Measurements from ENCODE around the gene AGAP3.

The AGAP3 gene

DNA sequence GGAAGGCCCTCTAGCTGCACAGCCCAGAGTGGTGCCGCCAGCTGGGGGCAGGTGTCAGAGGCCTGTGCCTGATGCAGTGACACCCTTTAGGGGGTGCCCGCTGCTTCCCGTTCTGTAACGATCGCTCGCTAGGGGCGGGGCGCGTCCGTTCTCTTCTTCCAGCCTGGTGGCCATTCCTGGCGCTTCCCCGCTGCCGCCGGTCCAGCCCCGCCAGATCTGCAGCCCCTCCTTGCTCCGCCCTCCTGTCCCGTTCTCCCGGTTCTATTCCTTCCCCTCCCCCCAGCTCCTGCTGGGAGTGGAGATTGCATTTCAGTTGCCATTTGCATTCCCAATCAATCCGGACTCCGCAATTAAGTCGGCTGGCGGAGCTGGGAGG is 39.2 kb downstream of the AGAP3 start:
- DNase-seq = peak; percentile 26

DNA sequence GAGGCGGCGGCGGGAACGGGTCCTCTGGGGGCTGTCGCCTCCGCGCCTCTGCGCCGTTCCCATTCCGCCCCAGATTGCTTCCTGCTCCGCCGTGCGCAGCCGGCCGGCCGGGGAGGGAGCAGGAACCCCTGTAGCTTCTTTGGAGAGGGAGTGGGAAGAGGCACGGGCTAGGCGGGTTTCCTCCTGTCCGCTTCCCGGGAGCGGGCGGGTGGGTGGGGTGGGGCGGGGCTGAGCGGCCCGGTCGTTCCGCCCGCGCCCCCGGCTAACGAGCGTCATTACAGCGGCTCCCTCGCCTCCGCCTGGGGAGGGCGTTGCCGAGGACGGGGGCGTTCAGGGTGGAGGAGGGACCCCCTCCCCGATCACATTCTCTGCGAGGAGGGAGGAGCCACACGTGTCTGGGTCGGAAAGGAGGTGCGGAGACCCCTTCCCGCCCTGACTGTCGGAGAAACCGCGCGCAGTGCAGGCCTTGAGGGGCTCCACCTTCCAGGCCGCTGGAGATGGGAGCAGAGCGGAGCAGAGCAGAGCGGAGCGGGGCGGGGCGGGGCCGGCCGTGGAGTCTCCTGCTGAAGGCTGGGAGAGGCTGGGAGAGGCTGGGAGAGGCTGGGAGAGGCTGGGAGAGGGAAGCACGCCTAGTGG is 39.7 kb downstream of the AGAP3 start:
- DNase-seq = peak; percentile 26

DNA sequence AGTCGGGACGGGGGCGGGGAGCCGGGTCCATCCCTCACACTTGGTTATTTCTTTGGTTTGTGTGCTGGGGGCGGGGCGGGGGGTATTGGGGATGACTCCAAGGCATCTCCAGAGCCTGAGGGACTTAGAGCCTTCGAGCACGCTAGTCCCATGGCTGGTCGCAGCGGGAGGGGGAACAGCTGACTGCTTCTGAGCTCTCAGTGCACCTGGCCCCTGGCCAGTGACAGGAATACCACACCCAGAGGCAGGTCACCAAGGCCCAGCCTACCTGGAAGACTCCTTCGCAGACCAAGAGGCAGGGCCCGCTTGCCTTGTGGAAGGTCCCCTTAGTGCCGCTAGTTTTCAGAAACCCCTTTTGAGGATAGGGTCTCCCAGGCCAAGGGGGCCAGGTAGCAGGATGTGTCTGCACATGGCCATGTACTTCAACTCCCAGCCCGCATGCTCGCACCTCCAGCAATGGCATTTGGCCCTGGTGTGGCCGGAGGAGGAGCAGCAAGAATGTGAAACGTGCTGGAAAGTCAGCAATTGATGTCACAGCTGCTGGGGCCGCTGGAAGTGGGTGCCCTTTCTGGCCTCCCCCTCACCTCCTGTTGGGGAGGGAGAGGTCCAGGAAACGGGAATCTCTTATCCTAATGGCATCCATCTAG is 40.3 kb downstream of the AGAP3 start:
- DNase-seq = no peak

DNA sequence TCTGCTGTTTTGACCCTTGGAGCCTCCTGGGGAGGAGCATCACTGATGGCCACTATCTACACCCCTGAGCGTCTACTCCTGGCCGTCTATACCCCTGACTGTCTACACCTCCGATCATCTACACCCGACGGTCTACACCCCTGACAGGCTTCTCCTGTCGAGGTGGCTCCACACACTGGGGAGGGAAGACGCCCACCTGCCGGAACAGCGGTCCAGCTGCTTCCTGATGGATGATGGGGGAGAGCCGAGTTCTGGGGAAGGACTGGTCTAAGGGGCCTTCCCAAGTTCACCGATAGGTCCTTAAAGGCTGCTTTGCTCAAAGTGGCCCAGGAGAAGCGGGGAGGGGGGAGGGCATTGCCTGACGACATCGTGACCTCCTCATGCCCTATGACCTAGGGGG is 41.9 kb downstream of the AGAP3 start:
- no peak for DNase-seq

DNA sequence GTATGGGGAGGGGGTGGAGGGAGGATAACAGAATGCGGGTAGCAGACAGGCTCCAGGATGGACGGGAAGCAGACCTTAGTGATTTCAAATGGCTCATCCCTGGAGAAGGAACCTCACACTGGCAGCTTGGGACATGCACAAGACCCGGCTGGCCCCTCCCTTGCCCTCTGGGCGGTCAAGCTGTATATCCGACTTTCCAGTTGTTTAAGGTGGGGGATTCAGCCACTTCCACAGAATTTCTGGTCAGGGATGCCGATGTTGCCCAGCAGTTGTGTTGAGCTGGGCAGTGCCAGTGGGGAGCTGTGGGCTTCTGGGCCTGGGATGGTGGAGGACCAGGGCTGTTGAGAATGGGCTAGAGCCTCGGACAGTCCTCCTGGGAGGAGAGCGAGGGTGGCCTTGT is 42.4 kb downstream of the AGAP3 start:
- no peak for DNase-seq

DNA sequence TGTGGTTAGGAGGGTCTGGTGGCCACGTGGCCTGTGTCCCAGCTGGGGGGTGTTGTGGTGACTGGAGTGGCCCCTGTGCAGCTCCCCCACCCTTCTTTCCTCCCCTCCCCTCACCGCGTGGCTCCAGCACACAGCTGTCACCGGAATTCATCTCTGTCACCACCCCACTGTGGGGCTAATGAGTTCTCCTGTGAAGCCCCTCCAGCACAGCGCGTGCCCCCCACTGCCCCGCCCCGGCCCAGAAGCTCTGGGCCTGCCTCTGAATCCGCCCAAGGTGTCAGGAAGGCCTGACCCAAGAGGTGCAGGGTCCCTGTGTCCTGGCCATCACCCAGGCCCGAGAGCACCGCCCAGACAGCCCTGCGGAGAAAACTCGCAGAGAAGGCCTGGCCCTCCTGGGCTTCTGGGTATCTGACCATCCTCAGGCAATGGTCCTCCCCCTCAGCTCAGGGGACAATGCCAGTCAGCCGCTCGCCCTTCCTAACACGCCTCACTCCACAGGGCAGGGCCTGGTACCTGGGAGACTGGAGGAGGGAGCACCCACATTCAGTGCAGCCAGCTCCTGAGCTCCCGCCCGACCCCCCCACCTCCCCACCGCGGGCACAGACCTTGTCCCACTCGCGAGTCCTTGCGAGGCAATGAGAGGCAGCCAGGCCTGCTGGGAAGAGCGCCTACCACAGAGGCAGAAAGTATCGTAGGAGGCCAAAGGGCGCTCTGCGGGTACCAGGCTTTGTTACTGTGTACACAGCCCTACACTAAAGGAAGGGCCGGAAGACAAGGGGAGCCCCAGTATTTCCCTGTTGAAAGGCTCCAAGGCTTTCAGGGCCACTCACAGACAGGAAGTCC is 43.1 kb downstream of the AGAP3 start:
- no peak for DNase-seq

DNA sequence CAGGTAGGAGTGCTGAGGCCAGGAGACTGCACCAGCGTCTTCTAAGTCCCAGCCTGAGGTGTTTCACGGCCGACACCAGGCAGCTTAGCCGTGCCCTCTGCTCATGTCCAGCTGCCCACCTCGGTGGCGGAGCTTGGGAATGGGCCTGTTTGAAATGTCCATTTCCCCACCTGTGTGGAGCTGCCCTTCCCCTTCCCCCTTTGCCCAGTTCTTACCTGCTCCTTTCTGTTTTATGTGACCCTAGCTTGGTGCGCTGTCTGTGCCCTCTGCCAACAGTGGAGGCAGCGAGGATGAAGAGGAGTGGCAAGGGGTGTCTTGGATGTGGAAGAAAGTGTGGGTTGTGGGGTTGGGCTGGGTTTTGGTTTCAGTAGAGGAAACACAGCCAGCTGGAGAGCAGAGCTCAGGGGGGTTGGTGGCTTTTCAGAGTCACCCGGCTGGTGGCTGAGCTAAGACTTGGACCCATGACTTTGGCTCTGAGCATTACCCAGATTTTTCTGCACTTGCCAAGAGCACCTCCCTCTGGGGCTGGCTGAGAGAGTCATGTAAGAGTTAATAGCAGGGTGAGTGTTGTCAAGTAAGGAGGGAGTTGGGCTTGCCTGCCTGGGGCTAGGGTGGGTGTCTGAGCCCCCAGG is 43.8 kb downstream of the AGAP3 start:
- no peak for DNase-seq

DNA sequence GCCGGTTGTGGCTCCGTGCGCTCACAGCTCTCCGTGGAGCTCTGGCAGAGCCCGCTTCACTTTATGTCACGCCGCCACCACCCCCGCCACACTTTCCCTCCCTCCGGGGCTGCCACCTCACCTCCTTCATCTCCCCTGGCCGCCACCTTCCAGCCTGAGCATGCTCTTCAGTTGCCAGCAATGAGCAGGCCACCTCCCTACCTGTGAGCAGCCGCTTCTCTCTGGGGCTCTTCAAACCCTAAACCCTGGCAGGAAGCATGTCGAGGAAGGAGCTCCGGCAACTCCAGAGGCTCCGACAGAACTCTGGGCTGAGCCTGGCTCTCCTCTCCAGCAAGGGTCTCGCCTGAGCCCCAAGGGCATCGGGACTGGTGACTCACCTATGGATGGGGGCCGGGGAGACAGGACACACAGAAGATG is 44.5 kb downstream of the AGAP3 start:
- no peak for DNase-seq

DNA sequence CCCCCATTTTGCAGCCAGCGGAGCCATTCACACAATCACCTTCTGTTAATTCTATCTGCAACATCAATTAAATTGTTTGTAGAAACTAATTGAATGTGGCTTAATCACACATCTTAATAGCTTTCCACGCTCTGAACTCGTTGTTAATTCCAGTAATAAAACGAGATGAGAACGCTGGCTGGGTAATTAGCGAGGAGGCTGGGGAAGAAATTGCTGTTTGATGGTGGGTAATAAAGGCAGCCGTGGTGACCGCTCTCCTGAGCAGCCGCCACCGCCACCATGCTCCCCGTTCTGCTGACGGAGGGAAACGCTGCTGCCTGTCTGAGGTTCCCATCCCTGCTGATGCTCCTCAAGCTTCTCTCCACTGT is 44.9 kb downstream of the AGAP3 start:
- no peak for DNase-seq

DNA sequence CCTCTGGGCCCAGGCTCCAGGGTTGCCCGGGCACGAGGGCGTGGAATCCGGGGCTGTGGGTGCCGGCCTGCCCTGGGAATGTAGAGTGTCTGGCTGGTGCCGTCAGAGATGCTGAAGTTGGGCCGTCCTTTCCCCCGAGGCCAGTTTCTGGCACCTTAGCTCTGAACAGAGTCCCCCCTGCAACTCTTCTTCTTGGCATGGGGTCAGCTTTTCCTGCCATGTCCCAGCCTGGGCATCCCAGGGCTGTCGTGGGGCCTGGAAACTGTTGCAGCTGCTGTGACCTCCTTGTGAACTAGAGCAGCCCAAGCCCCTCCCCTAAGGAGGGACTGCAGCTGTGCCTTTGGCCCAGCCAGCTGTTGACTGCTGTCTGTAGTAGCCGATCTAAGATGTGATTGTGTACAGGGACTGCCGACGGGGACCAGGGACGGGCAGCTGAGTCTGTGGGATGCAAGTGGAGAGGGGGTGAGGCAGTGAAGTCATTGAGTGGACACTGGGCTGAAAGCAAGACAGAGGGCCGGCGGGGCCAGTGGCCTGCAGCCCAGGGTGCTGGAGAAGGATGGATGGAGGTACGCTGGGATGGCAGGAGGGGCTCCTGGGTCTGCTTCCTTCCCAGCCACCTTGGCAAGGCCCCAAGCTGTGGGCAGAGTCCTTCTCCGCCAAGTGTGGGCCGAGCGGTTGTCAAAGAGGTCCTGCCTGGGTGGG is 45.5 kb downstream of the AGAP3 start:
- no peak for DNase-seq

DNA sequence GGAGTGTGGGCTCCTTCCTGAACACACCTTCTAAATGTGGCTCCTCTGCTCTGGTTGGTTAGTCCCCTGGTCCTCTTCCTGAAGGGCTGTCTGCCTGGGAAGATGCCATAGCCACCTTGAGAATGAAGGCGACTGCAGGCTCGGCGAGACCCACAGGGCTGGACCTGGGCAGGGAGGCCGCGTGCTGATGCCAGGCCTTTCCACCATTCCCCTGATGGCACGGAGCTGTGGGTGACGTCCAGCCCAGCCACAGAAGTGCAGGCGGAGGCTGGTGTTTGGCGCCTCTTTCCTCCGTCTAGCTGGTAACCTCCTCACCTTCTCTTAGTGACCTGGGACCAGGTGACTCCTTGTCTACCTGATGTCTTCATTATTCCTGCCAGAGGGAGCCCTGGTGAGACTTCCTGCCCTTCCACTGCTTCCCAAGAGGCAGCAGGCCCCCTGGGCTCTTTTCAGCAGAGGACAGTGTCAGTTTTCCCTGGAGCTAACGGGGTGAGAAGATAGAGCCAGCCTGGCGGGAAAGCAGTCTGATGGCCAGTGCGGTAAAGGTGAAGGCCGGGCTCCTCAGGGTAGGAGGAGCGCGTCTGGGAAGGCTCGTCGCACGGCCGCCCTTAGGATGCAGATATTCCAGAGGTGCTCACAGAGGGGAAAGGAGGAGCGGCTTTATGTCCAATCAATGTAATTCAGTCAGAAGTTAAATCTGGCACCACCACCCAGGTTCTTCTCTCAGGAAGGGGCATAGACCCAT is 46.4 kb downstream of the AGAP3 start:
- no peak for DNase-seq

DNA sequence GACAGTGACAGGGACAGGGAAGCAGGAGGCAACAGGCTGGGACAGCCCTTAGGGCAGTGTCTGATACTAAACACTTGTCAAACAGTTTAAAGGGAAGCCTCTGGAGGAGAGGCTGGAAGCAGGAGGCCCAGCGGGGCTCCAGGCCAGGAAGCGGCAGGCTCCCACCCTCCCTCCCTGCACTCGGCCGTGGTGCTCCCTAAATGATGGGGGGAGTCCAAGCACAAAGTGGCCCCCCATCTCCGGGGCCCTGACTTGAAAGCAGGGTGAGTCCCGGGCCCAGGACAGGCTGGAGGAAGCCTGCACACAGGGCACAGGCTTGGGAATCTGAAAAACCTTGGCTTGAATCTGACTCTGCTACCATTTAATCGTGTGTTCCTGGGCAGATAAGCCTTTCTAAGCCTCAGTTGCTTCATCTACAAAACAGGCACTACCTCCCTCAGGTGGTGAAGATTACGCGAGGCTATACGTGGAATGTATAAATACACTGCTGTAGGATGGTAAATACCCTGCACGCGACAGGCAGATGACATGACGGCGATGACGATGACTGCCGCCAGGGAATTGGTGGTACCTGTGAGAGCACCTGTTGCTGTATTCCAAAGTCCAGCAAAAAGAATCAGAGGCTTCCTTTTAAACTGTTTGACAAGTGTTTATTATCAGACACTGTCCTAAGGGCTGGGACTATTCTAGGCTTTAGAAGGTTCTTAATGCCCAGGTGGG is 47.2 kb downstream of the AGAP3 start:
- no peak for DNase-seq

DNA sequence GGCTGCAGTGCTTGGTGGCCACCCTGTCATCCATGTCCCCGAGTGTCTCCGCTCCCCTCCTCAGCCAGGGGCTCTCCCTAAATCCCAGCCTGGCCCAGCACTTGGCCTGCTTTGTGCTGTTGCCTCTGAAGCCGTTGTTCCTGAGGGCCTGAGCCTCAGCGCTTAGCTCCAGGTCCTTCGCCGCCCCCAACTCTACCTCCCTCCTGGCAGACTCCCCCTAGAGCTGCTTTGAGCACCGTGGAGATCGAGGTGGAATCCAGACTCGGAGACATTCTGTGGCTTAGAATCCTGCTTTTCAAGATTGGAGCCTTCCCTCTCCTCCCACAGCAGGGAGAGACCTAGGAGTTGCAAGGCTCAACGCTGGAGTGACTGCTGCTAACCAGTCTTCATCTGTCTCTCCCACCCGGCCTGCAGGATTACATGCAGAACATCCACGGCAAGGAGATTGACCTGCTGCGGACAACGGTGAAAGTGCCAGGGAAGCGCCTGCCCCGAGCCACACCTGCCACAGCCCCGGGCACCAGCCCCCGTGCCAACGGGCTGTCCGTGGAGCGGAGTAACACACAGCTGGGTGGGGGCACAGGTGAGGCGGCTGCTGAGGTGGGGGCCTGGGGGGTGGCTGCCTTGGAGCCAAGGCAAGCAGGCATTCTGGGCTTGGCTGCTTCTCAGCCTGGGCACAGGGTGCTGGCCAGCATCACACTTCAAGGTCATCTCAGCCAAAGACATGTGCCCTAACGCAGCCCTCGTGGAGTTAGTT is 47.9 kb downstream of the AGAP3 start:
- no peak for DNase-seq

DNA sequence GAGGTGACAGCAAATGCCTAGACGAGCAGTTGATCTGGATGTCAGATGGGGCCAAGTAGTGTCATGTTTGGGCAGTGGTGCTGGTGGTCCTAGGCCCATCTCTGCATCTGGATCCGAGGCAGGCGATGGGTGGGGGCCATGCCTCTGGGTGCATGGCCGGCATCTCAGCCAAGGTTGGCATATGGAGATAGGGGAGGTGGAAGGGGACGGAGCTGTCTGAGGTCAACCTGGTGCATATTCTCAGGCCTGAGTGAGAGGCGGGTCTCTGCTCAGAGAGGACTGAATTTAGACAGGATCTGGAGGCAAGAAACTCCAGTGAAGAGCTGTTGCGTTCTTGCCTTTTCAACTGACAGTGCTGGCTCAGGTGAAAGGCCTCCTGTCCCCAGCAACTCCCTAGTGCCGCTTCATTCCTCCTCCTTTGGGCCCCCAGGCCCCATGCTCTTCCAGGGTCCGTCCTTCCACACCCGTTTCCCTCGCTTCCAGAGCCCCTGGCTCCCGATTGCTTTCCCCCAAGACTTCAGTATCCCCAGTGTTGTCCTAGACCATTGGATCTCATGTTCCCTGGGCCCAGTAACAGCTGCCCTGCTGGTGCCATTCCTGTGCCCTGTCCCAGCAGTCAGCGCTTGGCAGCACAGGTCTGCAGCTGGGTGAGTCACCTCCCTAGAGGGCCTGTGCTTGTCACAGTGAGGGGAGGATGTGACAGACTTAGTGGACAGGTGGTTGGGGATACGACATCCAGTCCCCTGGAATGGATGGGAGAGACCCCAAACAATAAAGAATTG is 48.7 kb downstream of the AGAP3 start:
- no peak for DNase-seq

DNA sequence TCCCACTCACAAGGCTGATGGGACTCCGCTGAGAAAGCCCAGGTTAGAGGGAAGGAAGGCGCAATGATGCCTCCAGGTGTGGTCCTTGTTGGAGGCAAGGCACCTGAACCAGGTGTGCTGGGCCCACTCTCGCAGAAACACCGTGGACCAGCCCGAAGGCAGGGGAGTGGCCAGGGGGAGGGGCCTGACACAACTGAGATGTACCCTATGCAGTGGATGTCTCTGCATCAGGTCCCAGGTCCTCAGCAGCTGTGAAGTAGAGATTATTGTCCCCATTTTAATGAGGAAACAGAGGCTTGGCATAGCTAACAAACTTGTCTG is 49.2 kb downstream of the AGAP3 start:
- no peak for DNase-seq

DNA sequence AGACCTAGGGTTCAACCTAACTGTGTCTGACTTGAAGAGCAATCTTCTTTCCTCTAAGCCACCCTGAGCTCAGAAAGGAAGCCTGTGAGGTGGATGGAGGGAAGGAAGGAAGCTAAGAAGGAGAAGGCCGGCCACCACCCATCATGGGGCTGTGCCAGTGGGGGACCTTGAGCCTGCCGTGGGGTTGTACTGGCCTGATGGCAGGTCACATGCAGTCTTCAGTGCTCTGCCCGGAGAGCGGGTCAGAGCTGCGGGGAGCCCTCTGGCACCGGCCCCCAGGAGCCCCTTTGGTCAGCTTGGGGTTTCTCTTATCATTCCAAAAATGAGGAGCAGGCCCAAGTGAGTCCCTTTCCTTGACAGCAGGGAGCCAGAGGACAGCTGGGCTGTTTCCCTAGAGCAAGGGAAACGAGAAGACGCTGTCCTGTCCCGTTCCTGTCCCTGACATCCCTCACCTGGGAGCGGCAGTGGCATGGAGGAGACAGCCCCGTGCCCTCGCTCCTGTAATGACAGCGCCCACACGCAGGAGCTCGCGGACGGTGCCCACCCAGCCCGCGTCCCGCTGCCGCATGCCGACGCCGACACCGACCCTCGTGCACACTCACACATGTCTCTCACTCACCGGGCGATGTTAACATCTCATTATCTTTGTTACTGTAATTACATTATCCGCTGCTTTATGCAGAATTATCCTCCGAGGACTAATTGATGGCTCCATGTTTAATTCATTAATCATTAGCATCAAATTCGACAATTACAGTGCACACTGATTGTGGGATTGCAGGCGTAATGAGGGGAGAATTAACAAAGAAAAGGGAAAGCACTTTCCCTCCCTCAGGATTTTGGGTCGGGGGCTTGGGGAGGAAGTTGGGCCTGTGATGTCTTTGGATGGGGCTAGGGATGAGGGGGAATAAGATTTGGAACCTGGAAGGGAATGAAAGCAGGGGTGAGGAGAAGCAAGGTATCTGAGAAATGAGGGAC is 49.9 kb downstream of the AGAP3 start:
- no peak for DNase-seq

DNA sequence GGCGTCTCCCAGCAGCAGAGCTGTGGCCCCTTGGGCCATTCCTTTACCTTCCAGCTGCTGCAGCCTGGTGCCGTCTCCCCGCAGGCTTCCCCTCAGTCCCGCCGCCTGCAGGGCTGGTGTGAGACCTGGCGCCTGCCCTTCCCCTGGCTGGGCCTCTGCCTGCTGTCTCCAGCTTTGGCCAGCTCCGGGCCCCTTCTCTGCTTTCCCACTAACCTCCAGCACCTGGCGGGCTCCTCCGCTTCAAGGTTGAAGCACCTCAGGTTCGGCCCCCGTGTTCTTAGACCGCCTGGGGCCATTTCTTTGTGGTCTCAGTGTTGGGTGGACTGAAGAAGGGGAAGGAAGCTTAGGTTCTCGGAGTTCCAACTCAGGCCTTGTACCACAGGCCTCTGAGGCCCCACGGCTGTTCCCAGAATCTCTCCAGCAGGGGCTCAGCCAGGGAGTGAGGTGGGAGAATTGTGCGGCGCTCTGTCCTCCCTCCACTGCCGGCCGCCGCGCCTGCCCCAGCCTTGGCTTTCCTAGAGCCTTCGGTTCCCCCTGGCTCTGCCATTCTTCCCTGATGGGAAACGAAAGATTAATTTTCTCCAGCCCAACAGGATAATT is 50.9 kb downstream of the AGAP3 start:
- no peak for DNase-seq

DNA sequence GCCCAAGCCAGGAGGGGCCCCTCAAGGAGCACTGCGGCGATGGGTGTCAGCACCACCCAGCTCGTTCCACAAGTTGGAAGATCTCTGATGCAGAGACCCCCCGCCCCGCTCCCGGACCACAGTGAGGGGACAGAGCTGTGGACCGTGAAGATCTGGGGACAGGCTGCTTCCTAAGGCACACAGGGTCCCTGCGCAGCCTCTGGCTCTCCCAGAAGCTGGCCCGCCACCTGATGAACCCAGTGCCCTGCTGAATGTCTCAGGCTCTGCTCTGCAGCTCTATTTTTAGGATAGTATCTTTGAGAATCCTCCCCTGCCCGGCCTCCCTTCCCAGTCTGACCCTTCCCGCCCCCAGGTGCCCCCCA is 51.5 kb downstream of the AGAP3 start:
- DNase-seq = no peak
